Ectodermal cell (in vitro differentiated cells): Measurements from ENCODE around the gene PRSS16. TPM values are rescaled to one million over a fixed set of nuclear protein-coding genes. Genes with fewer than 3 reads are reported as not detected.
"Not testable (repeated sequence)": the region's sequence is repeated elsewhere in the genome, so short reads cannot be mapped to it uniquely, and the experiment has no call there.

Experiments used
- H3K27ac ChIP-seq: 2 replicates; pipeline ENCODE4 v1.7.0; 2013; ENCODE audit warnings: mild to moderate bottlenecking, low read depth, low read length; ENCODE audit not compliant: insufficient read depth, poor library complexity, severe bottlenecking
- H3K27me3 ChIP-seq: 2 replicates; pipeline ENCODE4 v1.7.0; 2013; ENCODE audit warnings: mild to moderate bottlenecking, low read length; ENCODE audit not compliant: insufficient read depth, control insufficient read depth, poor library complexity, severe bottlenecking
- H3K36me3 ChIP-seq: one replicate; pipeline ENCODE4 v1.7.0; 2013; ENCODE audit warnings: low read length; ENCODE audit not compliant: control insufficient read depth, insufficient read depth
- H3K4me1 ChIP-seq: one replicate; pipeline ENCODE4 v1.7.0; 2013; ENCODE audit warnings: low read length; ENCODE audit not compliant: control insufficient read depth, insufficient read depth
- H3K4me3 ChIP-seq: 2 replicates; pipeline ENCODE4 v1.7.0; 2013; ENCODE audit warnings: low read depth, low read length, control low read depth; ENCODE audit not compliant: insufficient read depth
- H3K9me3 ChIP-seq: 2 replicates; pipeline ENCODE4 v1.7.0; 2013; ENCODE audit warnings: mild to moderate bottlenecking, low read length, moderate library complexity; ENCODE audit not compliant: control insufficient read depth
- WGBS, 2 experiments: methylation state at CpG; one replicate each; pipeline ENCODE4 v1.1.7; 2013; ENCODE audit warnings: missing lambda C conversion rate in 2 of 2; 5-methylcytosine and 5-hydroxymethylcytosine counted together
- polyA plus RNA-seq, 4 experiments: library from polyadenylated mRNA; stranded (reverse); fragments of 50-300 nt; gene quantifications; one replicate each; pipeline ENCODE4 v1.2.3, GENCODE V29; 2013

Gene PRSS16, protein sequence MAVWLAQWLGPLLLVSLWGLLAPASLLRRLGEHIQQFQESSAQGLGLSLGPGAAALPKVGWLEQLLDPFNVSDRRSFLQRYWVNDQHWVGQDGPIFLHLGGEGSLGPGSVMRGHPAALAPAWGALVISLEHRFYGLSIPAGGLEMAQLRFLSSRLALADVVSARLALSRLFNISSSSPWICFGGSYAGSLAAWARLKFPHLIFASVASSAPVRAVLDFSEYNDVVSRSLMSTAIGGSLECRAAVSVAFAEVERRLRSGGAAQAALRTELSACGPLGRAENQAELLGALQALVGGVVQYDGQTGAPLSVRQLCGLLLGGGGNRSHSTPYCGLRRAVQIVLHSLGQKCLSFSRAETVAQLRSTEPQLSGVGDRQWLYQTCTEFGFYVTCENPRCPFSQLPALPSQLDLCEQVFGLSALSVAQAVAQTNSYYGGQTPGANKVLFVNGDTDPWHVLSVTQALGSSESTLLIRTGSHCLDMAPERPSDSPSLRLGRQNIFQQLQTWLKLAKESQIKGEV
- 6.2 TPM for polyA plus RNA-seq (2013, experiment 1 of 4)
- polyA plus RNA-seq (2013, experiment 2 of 4) = 3.9 TPM
- 3.8 TPM for polyA plus RNA-seq (2013, experiment 3 of 4)
- 6.0 TPM for polyA plus RNA-seq (2013, experiment 4 of 4)

DNA sequence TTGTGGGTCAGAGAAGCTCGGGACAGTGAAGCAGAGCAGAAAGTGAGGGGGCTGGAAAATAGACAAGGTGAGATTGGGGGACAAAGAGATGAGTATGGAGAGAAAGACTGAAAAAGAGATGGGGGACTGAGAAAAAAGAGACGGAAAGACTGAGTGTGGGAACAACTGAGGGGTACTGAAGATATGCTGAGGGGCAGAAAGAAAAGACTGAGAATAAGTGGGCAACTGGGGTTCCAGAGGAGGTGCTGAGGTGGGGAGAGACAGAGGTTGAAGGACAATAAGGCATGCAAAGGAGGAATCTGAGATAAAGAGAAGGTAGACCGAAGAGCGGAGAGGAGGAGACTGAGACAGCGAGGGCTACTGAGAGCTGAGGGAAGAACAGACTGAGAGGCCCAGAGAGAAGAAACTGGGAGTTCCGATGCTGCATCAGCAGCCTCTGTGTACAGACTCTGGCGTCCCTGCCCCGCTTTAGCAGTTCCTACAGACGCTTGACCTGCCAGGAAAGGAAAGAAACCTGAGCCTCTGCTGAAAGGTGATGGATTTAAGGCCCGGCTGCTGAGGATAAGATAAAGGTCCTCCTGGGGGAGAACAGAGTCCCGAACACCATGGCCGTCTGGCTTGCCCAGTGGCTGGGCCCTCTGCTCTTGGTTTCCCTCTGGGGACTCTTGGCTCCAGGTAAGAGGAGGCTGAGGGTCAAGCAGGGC is at the start of gene PRSS16:
PRSS16 (plus strand) TSS at position 569 of the 704 bp plus-strand sequence; CDS start at position 606, 37 bp downstream.
- peaks cover 66% of the 10 kb centered on the region for H3K27me3 ChIP-seq
- no peak within 1 kb of the TSS for H3K27ac ChIP-seq
- H3K4me1 ChIP-seq = no peaks in the 10 kb centered on the region
- H3K4me3 ChIP-seq = no peak within 1 kb of the TSS
- WGBS, 2 experiments = 83 to 85% methylated on average over 12 of the region's 12 CpGs
- no peaks in the 10 kb centered on the region for H3K9me3 ChIP-seq
- no peaks in the 10 kb centered on the region for H3K36me3 ChIP-seq

DNA sequence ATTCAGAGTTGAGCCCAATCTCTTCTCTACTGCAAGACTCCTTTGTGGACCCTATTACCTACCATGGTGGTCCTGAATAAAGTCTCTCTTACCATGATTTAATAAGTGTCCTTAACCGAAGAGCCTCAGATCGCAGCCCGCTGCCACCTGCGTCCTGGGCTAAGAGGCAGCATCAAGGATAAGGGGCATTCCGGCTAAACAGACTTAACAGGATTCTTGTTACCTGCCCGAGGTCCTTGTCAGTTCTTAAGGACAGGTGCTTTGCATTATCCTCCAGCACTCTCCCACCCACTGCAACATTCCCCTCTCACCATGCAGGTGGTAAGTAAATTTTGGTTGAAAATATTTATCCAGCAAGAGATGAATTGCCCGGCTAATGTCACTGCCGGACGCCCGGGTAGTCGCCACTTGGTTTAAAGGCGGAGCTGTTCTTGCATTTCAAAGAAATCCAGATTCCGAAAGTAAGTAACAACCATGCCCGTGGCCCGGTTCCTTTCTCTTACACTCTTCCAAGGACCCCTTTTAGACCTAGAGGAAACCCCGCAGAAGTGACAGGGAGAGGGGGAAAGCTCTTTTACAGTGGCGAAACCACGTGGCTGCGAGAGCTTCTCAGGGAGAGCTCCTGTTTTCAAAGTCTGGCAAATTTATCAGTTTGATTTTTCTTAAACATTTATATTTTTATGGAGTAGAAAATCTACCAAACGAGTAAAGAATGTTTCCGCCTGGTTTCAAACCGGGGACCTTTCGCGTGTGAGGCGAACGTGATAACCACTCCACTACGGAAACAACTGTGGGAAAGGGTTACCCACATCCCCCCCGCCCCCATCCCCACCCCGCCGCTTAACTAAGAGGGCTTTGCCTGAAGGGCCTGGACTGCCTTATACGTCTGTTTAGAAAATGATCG is 41.9 kb upstream of the PRSS16 start:
- 13 to 21% methylated on average over 28 to 32 of the region's 32 CpGs for WGBS, 2 experiments
- peaks cover 5% of the 10 kb centered on the region for H3K4me1 ChIP-seq
- peak overlapping the region; percentile 40 for H3K4me3 ChIP-seq
- no peak overlapping the region for H3K27ac ChIP-seq
- no peaks in the 10 kb centered on the region for H3K9me3 ChIP-seq
- no peaks in the 10 kb centered on the region for H3K36me3 ChIP-seq
- H3K27me3 ChIP-seq = peaks cover 18% of the 10 kb centered on the region

DNA sequence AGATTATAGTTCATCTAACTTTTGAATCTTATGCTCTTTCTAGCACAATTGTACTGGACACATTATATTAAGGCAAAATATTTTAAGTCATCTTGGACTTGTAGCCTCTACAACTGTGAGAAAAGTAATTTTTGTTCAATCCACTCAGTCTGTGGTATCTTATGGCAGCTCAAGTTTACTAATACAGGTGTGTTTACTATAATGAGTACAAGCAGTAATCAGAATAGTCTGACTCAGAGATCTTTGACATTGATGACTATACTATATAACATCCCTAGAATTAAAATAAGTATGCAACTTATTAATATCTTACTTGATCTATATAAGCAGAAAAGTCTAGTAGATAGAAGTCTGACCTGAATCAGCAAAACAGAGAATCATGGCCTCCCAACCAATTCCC is 40.7 kb upstream of the PRSS16 start:
- H3K4me3 ChIP-seq = no peak overlapping the region
- no peaks in the 10 kb centered on the region for H3K36me3 ChIP-seq
- H3K4me1 ChIP-seq = peaks cover 5% of the 10 kb centered on the region
- H3K27me3 ChIP-seq = peaks cover 18% of the 10 kb centered on the region
- no peaks in the 10 kb centered on the region for H3K9me3 ChIP-seq
- H3K27ac ChIP-seq = no peak overlapping the region

DNA sequence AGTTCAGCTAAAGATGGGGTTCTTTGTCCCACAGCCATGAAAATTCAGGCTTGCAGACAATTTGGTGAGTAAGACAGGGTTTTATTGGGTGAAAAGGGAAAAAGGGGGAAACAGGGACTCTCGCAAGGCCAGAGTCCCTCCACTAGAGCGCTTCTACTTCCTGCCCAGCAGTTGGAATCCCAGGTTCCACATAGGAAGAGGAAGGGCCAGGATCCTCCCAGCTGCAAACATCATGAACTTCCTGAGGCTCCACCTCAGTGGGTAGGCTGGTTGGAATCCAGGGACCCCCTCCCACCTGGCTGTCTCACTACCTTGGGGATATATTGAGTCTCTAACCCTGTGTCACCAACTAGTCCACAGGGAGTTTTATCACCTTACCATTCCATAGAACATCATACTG is 39.5 kb upstream of the PRSS16 start:
- no peak overlapping the region for H3K4me3 ChIP-seq
- H3K27ac ChIP-seq = no peak overlapping the region
- no peaks in the 10 kb centered on the region for H3K9me3 ChIP-seq
- H3K36me3 ChIP-seq = no peaks in the 10 kb centered on the region
- peaks cover 5% of the 10 kb centered on the region for H3K4me1 ChIP-seq
- H3K27me3 ChIP-seq = peaks cover 18% of the 10 kb centered on the region
- WGBS, 2 experiments = 88 to 92% methylated on average over 2 of the region's 2 CpGs

DNA sequence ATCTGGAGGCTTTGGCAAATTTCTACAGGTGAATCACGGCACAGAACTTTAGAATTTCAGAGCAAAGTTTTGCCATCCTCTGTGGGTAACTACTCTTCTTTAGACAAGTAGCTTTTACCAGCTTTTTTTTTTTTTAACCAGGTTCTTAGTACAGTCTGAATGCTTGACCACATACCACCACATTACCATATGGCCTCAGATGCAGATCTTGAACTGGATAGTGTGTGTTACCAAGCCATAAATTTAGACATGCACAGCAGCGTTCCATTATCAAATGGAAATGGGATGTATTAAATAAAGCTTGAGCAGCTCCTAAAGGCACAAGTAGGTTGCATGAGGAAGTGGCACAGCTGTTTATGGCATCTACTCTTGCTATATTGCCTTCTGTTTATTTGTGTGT is 38.3 kb upstream of the PRSS16 start:
- Histone ChIP-seq H3K4me1 (peaks cover 5% of the 10 kb centered on the region), H3K27ac (no peak overlapping the region), H3K9me3 (no peaks in the 10 kb centered on the region), H3K27me3 (peaks cover 18% of the 10 kb centered on the region), H3K4me3 (no peak overlapping the region), H3K36me3 (no peaks in the 10 kb centered on the region)
- 94 to 95% methylated on average over 2 of the region's 2 CpGs for WGBS, 2 experiments

DNA sequence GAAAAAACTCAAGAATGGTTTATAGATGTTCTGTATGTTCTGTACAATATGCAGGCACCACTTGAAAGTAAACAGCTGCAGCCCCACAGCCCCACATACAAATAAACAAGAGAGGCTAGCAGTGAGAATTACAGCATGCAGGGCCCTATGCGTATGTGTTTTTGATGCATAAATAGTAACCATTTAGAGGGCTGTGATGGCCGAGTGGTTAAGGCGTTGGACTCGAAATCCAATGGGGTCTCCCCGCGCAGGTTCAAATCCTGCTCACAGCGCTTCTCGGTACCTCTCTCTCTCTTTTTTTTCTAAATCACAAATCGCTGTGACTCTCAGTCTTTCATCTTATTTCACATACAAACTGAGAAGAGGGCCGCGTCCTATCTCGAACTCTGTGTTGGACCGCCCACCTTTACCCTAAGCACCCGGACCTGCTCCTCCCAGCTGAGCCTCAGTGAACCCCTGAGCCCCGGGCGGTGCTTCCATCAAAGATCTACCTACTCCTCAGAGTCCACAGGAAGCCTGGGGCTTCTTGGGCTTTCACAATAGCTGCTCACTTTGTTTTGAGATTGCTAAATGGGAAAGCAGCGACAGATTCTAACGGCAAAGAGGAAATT is 37.7 kb upstream of the PRSS16 start:
- H3K9me3 ChIP-seq = no peaks in the 10 kb centered on the region
- peaks cover 18% of the 10 kb centered on the region for H3K27me3 ChIP-seq
- peaks cover 5% of the 10 kb centered on the region for H3K4me1 ChIP-seq
- no peak overlapping the region for H3K27ac ChIP-seq
- WGBS, 2 experiments = 83 to 84% methylated on average over 18 of the region's 18 CpGs
- H3K36me3 ChIP-seq = no peaks in the 10 kb centered on the region
- no peak overlapping the region for H3K4me3 ChIP-seq

DNA sequence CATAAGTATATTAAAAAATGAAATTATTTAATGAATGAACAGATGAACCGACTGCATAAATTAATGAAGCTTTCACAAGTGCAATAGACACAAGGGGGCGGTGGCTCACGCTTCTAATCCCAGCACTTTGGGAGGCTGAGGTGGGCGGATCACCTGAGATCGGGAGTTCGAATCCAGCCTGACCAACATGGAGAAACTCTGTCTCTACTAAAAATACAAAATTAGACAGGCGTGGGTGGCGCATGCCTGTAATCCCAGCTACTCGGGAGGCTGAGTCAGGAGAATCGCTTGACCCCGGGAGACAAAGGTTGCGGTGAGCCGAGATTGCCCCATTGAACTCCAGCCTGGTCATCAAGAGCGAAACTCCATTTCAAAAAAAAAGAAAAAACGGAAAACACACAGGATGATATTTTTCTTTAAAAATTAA is 34.4 kb upstream of the PRSS16 start:
- H3K27ac ChIP-seq, H3K36me3 ChIP-seq, H3K4me1 ChIP-seq, H3K9me3 ChIP-seq, H3K27me3 ChIP-seq, H3K4me3 ChIP-seq: not testable (repeated sequence)
- WGBS, 2 experiments = 91 to 92% methylated on average over 13 of the region's 15 CpGs

DNA sequence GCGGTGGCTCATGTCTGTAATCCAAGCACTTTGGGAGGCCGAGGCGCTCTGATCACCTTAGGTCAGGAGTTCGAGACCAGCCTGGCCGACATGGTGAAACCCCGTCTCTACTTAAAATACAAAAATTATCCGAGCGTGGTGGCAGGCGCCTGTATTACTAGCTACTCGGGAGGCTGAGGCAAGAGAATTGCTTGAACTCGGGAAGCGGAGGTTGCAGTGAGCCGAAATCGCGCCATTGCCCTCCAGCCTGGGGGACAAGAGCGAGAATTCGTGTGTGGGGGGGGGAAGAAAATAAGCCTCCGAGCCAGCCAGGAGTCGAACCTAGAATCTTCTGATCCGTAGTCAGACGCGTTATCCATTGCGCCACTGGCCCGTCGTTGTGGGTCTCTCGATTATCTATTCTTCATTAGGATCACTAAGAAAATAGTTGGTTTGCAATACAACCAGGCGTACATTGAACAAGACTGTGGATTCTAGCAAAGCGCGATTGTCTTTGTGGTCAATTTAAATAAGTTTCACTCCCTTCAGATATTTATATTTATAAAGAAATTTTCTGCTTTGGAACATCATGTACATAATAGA is 33.9 kb upstream of the PRSS16 start:
- no peaks in the 10 kb centered on the region for H3K9me3 ChIP-seq

DNA sequence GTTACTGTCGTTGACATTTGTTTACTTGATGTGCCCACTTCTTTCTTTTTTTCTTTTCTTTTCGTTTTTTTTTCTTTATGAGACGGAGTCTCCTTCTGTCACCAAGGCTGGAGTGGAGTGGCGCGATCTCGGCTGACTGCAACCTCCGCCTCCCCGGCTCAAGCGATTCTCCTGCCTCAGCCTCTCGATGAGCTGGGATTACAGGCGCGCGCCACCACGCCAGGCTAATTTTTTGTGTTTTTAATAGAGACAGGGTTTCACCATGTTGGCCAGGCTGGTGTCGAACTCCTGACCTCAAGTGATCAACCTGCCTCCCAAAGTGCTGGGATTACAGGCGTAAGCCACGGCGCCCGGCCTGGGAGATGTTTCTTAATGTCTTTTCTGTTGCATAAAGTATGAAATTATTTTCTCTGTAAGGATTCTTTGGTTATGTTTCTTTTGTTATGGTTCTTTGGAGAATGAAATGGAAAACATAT is 33.3 kb upstream of the PRSS16 start:
- Histone ChIP-seq H3K9me3 (no peaks in the 10 kb centered on the region), H3K36me3 (no peaks in the 10 kb centered on the region), H3K4me1 (no peaks in the 10 kb centered on the region), H3K4me3 (peak overlapping the region; percentile 53), H3K27me3 (no peaks in the 10 kb centered on the region), H3K27ac (no peak overlapping the region)
- WGBS, 2 experiments = 6 to 7% methylated on average over 18 to 19 of the region's 19 CpGs

More for the DNA sequence above, 33.9 kb upstream of the PRSS16 start:
- Histone ChIP-seq H3K4me3 (peak overlapping the region; percentile 53), H3K27me3 (no peaks in the 10 kb centered on the region), H3K27ac (no peak overlapping the region), H3K36me3 (no peaks in the 10 kb centered on the region), H3K4me1 (no peaks in the 10 kb centered on the region)
- 21 to 22% methylated on average over 27 to 29 of the region's 29 CpGs for WGBS, 2 experiments
